ENCODE measurements around the gene SND1. TPM values are rescaled to one million over a fixed set of nuclear protein-coding genes. Genes with fewer than 3 reads are reported as not detected.

SND1 gene
- total and polyA plus RNA-seq, 4 donors = 59.4 to 214 (median 84.1) TPM

GRCh38 chr7:127822822-127823508 lies 171.0 kb downstream of the SND1 start:
- Histone ChIP-seq H3K27ac (ENCODE audit: low read depth in 1 of 2, low read length in 2 of 2) (no peak overlapping the region), H3K9ac (ENCODE audit: low read depth in 1 of 2, low read length in 2 of 2) (no peak overlapping the region), H3K27me3 (ENCODE audit: control insufficient read depth in 4 of 4, insufficient read depth in 4 of 4, low read length in 3 of 4) (no peaks in the 10 kb centered on the region), H3K4me3 (ENCODE audit: low read depth in 1 of 3, low read length in 3 of 3) (no peak overlapping the region), H3K36me3 (ENCODE audit: control insufficient read depth in 4 of 4, insufficient read depth in 3 of 4, low read depth in 1 of 4, low read length in 3 of 4) (peaks cover 0 to 2% (median 0%) of the 10 kb centered on the region in 4 donors), H3K4me1 (ENCODE audit: control insufficient read depth in 4 of 4, insufficient read depth in 4 of 4, low read length in 3 of 4) (peaks cover 1 to 10% (median 3%) of the 10 kb centered on the region in 4 donors), H3K9me3 (ENCODE audit: control insufficient read depth in 4 of 4, low read length in 3 of 4) (no peaks in the 10 kb centered on the region)
- WGBS = 80% methylated on average over 5 of the region's 5 CpGs
- peak in 1 of 2 donors; percentile 14 for TF ChIP-seq RAD21 (IDR thresholded peaks at IDR 0.05)
- no peak for TF ChIP-seq JUND (IDR thresholded peaks at IDR 0.05)
- TF ChIP-seq GABPA (IDR thresholded peaks at IDR 0.05 in 1 of 2, conservative IDR thresholded peaks at IDR 0.05 in 1 of 2) = no peak
- no peak for TF ChIP-seq FOXA1 (IDR thresholded peaks at IDR 0.05)
- no peak for TF ChIP-seq FOXA2 (IDR thresholded peaks at IDR 0.05)
- TF ChIP-seq TAF1 (conservative IDR thresholded peaks at IDR 0.05) = no peak
- no peak for TF ChIP-seq RXRA (IDR thresholded peaks at IDR 0.05)
- TF ChIP-seq HNF4G (IDR thresholded peaks at IDR 0.05) = peak; percentile 45
- TF ChIP-seq HNF4A (conservative IDR thresholded peaks at IDR 0.05) = peak; percentile 46 to 77
- no peak for TF ChIP-seq YY1 (IDR thresholded peaks at IDR 0.05)
- TF ChIP-seq EGR1 (IDR thresholded peaks at IDR 0.05; ENCODE audit: low read depth in 2 of 2) = no peak
- TF ChIP-seq, protein P1, sequence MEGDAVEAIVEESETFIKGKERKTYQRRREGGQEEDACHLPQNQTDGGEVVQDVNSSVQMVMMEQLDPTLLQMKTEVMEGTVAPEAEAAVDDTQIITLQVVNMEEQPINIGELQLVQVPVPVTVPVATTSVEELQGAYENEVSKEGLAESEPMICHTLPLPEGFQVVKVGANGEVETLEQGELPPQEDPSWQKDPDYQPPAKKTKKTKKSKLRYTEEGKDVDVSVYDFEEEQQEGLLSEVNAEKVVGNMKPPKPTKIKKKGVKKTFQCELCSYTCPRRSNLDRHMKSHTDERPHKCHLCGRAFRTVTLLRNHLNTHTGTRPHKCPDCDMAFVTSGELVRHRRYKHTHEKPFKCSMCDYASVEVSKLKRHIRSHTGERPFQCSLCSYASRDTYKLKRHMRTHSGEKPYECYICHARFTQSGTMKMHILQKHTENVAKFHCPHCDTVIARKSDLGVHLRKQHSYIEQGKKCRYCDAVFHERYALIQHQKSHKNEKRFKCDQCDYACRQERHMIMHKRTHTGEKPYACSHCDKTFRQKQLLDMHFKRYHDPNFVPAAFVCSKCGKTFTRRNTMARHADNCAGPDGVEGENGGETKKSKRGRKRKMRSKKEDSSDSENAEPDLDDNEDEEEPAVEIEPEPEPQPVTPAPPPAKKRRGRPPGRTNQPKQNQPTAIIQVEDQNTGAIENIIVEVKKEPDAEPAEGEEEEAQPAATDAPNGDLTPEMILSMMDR (IDR thresholded peaks at IDR 0.05; ENCODE audit: low read depth, low read length, missing input control) = no peak
- peak; percentile 8 for TF ChIP-seq SP1 (IDR thresholded peaks at IDR 0.05)
- no peak for DNase-seq (ENCODE audit: low spot score)

DNA sequence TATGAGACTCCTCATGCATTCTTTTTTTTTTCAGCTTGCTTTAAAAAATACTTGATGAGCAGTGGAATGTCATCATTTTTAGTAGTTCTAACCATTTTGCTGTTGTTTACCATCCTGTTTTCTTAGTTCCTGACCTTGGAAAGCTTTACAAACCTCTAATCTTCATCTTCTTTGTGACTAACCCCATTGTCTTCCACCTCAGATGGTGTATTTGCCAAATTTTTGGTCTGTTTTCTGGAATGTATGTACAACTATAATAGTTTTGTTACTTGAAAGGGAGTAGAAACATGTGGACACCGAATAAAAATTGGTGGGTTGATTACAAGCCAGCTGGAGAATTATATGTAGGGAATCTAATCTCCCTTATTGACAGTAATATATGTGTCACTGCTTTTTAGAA lies 172.7 kb downstream of the SND1 start:
- H3K9me3 ChIP-seq (ENCODE audit: control insufficient read depth in 4 of 4, low read length in 3 of 4) = no peaks in the 10 kb centered on the region
- no peak overlapping the region for H3K27ac ChIP-seq (ENCODE audit: low read depth in 1 of 2, low read length in 2 of 2)
- H3K4me3 ChIP-seq (ENCODE audit: low read depth in 1 of 3, low read length in 3 of 3) = no peak overlapping the region
- TF ChIP-seq SP1 (IDR thresholded peaks at IDR 0.05) = no peak
- no peak for TF ChIP-seq FOXA1 (IDR thresholded peaks at IDR 0.05)
- TF ChIP-seq NR2F2 (IDR thresholded peaks at IDR 0.05) = no peak
- TF ChIP-seq EGR1 (IDR thresholded peaks at IDR 0.05; ENCODE audit: low read depth in 2 of 2) = no peak
- TF ChIP-seq FOXA2 (IDR thresholded peaks at IDR 0.05) = no peak
- TF ChIP-seq, protein P2, sequence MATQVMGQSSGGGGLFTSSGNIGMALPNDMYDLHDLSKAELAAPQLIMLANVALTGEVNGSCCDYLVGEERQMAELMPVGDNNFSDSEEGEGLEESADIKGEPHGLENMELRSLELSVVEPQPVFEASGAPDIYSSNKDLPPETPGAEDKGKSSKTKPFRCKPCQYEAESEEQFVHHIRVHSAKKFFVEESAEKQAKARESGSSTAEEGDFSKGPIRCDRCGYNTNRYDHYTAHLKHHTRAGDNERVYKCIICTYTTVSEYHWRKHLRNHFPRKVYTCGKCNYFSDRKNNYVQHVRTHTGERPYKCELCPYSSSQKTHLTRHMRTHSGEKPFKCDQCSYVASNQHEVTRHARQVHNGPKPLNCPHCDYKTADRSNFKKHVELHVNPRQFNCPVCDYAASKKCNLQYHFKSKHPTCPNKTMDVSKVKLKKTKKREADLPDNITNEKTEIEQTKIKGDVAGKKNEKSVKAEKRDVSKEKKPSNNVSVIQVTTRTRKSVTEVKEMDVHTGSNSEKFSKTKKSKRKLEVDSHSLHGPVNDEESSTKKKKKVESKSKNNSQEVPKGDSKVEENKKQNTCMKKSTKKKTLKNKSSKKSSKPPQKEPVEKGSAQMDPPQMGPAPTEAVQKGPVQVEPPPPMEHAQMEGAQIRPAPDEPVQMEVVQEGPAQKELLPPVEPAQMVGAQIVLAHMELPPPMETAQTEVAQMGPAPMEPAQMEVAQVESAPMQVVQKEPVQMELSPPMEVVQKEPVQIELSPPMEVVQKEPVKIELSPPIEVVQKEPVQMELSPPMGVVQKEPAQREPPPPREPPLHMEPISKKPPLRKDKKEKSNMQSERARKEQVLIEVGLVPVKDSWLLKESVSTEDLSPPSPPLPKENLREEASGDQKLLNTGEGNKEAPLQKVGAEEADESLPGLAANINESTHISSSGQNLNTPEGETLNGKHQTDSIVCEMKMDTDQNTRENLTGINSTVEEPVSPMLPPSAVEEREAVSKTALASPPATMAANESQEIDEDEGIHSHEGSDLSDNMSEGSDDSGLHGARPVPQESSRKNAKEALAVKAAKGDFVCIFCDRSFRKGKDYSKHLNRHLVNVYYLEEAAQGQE (IDR thresholded peaks at IDR 0.05) = no peak
- no peak for TF ChIP-seq HNF4A (conservative IDR thresholded peaks at IDR 0.05)
- TF ChIP-seq, protein P3, sequence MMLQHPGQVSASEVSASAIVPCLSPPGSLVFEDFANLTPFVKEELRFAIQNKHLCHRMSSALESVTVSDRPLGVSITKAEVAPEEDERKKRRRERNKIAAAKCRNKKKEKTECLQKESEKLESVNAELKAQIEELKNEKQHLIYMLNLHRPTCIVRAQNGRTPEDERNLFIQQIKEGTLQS (IDR thresholded peaks at IDR 0.05) = no peak
- TF ChIP-seq YY1 (IDR thresholded peaks at IDR 0.05) = no peak
- TF ChIP-seq HNF4G (IDR thresholded peaks at IDR 0.05) = no peak
- TF ChIP-seq JUND (IDR thresholded peaks at IDR 0.05) = no peak
- TF ChIP-seq, protein P4, sequence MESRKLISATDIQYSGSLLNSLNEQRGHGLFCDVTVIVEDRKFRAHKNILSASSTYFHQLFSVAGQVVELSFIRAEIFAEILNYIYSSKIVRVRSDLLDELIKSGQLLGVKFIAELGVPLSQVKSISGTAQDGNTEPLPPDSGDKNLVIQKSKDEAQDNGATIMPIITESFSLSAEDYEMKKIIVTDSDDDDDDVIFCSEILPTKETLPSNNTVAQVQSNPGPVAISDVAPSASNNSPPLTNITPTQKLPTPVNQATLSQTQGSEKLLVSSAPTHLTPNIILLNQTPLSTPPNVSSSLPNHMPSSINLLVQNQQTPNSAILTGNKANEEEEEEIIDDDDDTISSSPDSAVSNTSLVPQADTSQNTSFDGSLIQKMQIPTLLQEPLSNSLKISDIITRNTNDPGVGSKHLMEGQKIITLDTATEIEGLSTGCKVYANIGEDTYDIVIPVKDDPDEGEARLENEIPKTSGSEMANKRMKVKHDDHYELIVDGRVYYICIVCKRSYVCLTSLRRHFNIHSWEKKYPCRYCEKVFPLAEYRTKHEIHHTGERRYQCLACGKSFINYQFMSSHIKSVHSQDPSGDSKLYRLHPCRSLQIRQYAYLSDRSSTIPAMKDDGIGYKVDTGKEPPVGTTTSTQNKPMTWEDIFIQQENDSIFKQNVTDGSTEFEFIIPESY (IDR thresholded peaks at IDR 0.05) = no peak
- H3K36me3 ChIP-seq (ENCODE audit: control insufficient read depth in 4 of 4, insufficient read depth in 3 of 4, low read depth in 1 of 4, low read length in 3 of 4) = peaks cover 0 to 2% (median 0%) of the 10 kb centered on the region in 4 donors
- WGBS = 87% methylated on average over 1 of the region's 1 CpG
- peaks cover 1 to 10% (median 3%) of the 10 kb centered on the region in 4 donors for H3K4me1 ChIP-seq (ENCODE audit: control insufficient read depth in 4 of 4, insufficient read depth in 4 of 4, low read length in 3 of 4)
- no peak for DNase-seq (ENCODE audit: low spot score)
- no peak overlapping the region for H3K9ac ChIP-seq (ENCODE audit: low read depth in 1 of 2, low read length in 2 of 2)
- no peaks in the 10 kb centered on the region for H3K27me3 ChIP-seq (ENCODE audit: control insufficient read depth in 4 of 4, insufficient read depth in 4 of 4, low read length in 3 of 4)

All from liver (tissue), 9 donors.